Embryonic facial prominence (tissue), 1 donor: ENCODE measurements around the gene PPP1R13B.

Experiments
- DNase-seq: peaks from one replicate; pipeline ENCODE4 v3.0.0-alpha.2; 2016; ENCODE audit errors: extremely low spot score

Gene PPP1R13B

GRCh38 chr14:103686831-103687485 lies 160.4 kb downstream of the PPP1R13B start:
- DNase-seq, result no peak

DNA sequence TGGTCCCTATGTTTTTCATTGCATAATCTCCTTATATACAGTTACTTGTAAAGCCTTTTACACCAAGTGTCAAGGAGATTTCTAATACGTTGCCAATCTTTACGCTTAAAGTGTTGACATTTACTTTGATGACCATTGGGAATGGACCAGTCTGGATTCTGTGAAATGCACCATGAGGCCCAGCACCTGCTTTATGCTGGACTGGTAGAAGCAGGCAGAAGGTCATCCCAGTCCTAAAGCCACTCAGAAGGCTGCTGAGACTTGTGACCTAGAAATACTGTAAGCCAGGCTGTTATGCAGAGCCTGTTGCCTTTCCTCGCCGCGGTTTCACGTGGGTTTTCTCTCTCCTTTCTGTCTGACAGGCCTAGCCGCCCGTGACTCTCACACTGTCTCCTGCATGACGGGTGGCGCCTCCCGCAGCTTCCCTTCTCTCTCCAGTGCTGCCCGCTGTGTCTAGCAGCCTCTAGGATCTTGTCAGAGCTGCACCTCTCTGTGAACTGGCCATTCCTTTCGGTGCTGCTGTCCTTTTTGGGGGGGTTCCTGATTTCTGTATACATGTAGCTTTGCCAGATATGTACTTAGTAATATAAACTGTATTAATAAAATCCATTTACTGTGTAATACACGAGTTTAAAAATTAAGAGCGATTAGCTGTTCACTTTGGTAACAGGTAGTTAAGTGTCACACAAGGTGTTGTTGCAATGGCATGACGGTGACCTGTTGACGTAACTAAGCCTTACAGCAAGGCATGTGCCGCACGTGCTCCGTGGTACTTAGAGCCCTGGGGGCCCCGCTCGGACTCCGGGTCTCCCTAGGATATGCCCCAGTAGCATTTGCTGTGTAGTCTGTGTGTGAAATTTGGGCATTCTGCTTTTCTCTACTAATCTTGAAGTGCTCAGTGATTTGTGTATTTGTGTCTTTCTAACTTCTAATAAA lies 161.8 kb downstream of the PPP1R13B start:
- DNase-seq, result no peak

DNA sequence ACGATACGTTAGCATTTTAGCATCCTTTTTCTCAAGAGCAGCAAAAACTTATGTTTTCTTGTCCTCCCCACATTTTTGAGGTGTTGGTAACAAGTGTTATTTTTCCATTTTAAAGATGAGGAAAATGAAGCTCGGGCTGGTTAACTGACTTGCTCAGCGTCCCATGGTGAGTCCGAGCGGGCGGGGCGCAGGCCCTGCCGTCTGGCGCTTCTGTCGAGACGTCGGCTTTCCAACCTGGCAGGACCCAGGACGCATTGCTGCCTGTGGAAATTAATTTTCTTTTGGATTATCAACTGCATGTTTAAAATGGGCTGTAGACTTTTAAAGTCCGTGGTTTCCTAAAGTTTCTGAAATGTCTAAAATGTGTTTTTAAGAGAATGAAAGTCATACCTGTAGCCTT lies 162.5 kb downstream of the PPP1R13B start:
- no peak for DNase-seq

- no peak for DNase-seq
These were observed 162.9 kb downstream of the PPP1R13B start for GRCh38 chr14:103684471-103684870.
